AG04449 (cell line): ENCODE measurements around the gene ABCB11.

ENCODE experiments used
- CTCF ChIA-PET: fragments of 350-600 bp; formaldehyde crosslinking; extraction: SDS; loops from one replicate; lab custom pipeline; 2021; ENCODE audit warnings: antibody characterized with exemption; lab: Yijun Ruan, JAX
- POLR2A ChIA-PET: fragments of 400-600, 350-600 bp; formaldehyde crosslinking; extraction: SDS; loops from one replicate; lab custom pipeline; 2020; ENCODE audit warnings: antibody characterized with exemption, inconsistent platforms; lab: Yijun Ruan, JAX
- DNase-seq: peaks from one replicate; pipeline ENCODE4 v3.0.0-alpha.2; 2010; ENCODE audit warnings: low read depth, low spot score
- H3K4me3 ChIP-seq: 2 replicates; pipeline ENCODE4 v1.5.1; 2011; ENCODE audit warnings: low read depth, mild to moderate bottlenecking, control low read depth, low read length
- TF ChIP-seq, protein P1 (sequence below): IDR thresholded peaks from one replicate; pipeline ENCODE4 v1.5.1; 2011; ENCODE audit warnings: mild to moderate bottlenecking, moderate library complexity, low read length, control low read depth, inconsistent platforms; ENCODE audit not compliant: insufficient read depth; ENCODE audit errors: missing control alignments

The ABCB11 gene

DNA sequence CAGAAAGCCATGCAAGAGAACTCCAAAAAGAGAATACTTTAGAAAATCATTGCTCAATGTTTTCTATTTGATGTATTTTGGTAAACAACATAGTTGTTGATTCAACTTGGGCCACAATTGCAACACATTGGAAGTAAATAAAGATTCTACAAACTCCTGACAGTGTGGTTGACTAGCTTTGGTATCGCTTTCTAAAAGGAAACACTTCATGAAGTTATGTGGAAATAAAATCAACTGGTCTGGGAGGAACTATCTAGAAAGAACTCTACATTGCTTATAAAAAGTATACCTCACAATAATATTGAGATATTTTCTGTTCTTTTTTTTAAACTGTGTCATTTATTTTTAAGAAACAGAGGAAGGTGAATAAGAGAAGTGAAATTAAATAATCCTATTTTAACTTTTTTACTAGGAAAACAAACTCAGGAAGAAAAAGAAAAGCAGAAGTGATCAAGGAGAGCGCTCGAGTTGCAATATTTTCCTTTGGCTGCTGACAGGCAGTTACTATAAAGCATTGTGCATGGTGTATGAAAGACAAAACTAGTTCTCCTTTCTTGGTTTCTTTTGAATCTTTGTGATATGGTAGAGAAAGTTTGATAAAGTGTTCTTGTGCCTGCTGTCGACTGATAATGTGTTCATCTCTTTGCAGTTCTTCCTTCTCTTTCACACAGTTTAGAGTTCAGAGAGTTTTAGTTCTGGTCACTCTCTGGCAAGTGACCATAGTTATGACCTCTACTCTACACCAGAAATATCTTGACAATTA is 41.2 kb upstream of the ABCB11 start:
- TF ChIP-seq, protein P1, sequence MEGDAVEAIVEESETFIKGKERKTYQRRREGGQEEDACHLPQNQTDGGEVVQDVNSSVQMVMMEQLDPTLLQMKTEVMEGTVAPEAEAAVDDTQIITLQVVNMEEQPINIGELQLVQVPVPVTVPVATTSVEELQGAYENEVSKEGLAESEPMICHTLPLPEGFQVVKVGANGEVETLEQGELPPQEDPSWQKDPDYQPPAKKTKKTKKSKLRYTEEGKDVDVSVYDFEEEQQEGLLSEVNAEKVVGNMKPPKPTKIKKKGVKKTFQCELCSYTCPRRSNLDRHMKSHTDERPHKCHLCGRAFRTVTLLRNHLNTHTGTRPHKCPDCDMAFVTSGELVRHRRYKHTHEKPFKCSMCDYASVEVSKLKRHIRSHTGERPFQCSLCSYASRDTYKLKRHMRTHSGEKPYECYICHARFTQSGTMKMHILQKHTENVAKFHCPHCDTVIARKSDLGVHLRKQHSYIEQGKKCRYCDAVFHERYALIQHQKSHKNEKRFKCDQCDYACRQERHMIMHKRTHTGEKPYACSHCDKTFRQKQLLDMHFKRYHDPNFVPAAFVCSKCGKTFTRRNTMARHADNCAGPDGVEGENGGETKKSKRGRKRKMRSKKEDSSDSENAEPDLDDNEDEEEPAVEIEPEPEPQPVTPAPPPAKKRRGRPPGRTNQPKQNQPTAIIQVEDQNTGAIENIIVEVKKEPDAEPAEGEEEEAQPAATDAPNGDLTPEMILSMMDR = no peak
- POLR2A ChIA-PET = no interaction called here
- no peak overlapping the region for H3K4me3 ChIP-seq
- CTCF ChIA-PET = no interaction called here
- DNase-seq = no peak

DNA sequence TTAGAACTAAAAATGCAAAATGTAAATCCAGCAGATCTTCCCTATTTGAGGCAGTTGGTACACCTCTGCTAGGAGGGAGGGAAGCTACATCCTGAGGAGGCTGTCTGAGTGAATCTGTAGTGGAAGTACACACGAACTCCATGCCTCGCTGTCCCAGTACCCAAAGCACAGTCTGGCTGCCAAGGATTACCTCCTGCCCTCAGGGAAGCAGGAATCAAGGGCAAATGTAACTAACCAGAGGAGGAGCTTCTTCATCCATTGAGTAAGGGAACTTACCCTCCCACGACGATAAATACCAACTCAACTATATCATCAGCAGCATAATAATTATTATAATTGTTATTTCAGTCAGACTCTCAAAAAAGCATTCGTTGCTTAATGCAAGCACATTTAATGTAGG is 40.3 kb upstream of the ABCB11 start:
- ChIA-PET POLR2A (no interaction called here), CTCF (no interaction called here)
- no peak overlapping the region for H3K4me3 ChIP-seq
- no peak for DNase-seq
- TF ChIP-seq, protein P1 = no peak

DNA sequence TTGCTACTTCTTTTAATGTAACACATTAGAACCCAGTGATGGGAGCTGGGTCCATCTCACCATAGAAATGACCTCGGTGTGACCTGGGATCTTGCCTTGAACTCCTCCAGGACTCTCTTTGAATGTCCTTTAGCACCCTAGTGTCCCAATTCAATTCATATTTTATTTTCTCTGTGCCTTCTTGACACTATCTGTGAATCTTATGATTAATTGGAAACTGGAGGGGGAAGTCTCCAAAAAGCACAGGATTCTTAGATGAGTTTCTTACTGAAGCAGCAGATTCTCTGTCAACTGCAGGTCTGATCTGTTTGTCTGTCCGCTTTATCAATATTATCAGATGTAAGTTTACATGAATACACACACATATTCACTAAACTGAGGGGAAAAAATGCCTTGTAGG is 38.7 kb upstream of the ABCB11 start:
- CTCF ChIA-PET = no interaction called here

DNA sequence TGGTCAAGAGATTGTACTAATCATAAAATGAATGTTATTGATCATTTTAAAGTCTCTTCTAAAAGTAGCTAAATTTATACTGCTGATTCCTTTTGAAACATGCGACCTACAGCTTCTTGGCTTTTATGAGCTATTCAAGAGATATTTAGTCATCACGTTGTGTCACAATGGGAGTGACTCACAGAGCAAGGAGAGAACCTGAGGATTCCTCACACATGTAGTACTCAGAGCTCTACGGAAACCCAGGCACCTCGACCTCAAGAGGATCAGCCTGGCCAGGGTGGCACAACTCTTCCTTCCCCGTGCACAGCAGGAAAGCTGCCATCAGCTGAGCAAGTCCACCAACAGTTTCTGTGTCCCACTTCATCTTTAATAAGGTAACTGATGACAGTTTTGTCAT is 38.2 kb upstream of the ABCB11 start, which contains the start of gene DHRS9:
Gene DHRS9 (plus strand): TSS at position 223 of the 400 bp plus-strand sequence. CDS start 12,019 bp downstream, outside the sequence.
- TF ChIP-seq, protein P1 = no peak
- CTCF ChIA-PET = no interaction called here
- DNase-seq = no peak
- H3K4me3 ChIP-seq = no peak within 1 kb of the TSS
- POLR2A ChIA-PET = no interaction called here

More for the DNA sequence above, 38.7 kb upstream of the ABCB11 start:
- no peak for DNase-seq
- TF ChIP-seq, protein P1 = no peak
- POLR2A ChIA-PET = no interaction called here
- no peak overlapping the region for H3K4me3 ChIP-seq

DNA sequence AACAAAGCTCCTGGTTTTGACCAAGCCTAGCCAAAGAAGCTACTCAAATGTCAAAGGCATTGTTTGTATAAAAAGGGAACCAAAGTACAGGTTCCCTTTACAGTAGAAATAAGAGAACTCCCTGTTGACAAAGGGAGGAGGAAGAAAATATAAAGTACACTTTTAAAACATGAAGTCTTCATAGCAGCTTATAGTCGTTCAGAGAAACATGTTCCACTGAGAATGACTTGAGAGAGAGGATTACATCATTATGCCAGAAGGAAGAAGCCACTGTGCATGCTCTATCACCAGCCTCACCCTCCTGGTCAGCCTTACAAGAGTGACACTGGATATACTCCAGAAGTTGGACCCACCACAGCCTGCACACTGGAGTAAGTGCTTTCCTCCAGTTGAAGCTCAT is 35.8 kb upstream of the ABCB11 start:
- H3K4me3 ChIP-seq = no peak overlapping the region
- TF ChIP-seq, protein P1 = no peak
- CTCF ChIA-PET = no interaction called here
- POLR2A ChIA-PET = no interaction called here
- DNase-seq = no peak

GRCh38 chr2:169065864-169066517 is 34.9 kb upstream of the ABCB11 start:
- ChIA-PET CTCF (no interaction called here), POLR2A (no interaction called here)
- no peak overlapping the region for H3K4me3 ChIP-seq
- TF ChIP-seq, protein P1 = no peak
- DNase-seq = no peak
